GM19351 (cell line): ENCODE measurements around the gene DPEP2.
A peak's percentile ranks its signal among the peaks of the same experiment; 100 is the strongest.
"Not testable (repeated sequence)": the region's sequence is repeated elsewhere in the genome, so short reads cannot be mapped to it uniquely, and the experiment has no call there.

ENCODE experiments used
- ATAC-seq: cut with Tn5 transposase; IDR thresholded peaks from one replicate; pipeline ENCODE4 v1.9.1; 2021; ENCODE audit warnings: mild to moderate bottlenecking, moderate library complexity; ENCODE audit not compliant: unreplicated experiment

The DPEP2 gene

DNA sequence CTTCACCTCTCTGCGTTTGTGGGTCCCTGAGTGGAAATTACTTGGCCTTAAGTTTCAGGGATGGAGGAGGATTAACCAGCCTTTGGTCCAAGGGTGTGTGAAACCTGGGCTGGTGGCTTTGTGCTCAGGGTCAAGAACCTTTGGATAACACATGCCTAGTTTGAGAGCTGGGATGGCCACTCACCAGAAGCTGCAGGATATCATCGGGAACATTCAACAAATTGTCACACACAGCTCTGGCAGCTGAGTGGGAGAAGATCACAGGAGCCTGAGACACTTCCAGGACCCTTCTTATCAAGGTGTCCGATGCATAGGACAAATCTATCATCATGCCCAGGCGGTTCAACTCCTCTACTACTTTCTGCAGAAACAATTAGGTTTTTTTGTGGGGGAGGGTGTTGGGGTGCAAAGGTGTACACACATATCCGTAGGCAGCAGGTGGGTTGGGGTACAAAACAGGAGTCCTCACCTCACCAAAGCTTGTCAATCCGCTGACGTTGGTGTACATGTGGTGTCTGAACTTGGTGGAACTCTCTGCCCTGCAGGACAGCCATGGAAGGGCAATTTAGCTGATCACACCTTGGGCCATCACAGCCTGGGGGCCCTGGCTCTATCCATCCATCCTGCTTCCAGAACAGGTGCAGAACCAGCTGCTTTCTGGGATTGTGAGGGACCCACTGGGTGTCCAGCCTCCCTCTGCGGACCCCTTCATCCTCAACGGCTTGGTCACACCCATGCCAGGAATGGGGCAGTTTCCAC lies 21.6 kb downstream of the DPEP2 start:
- no peak for ATAC-seq

DNA sequence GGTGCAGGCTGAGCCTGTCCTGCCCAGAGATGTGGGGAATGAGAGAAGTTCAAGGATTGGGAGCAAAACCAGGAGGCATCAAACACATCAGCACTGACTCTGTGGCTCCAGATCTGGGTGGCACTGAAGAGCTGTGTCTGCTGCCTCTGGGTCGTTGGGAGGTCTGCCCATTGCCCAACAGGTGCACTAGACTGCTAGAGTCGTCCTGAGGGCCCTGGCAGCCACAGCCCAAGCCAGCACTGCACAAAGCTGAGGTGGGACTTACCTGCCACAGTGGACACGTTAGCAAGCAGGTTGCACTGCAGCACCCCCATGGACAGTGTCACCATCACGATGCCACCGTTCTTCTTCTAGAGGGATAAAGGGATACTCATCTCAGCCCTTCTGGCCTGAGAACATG lies 22.3 kb downstream of the DPEP2 start:
- no peak for ATAC-seq

DNA sequence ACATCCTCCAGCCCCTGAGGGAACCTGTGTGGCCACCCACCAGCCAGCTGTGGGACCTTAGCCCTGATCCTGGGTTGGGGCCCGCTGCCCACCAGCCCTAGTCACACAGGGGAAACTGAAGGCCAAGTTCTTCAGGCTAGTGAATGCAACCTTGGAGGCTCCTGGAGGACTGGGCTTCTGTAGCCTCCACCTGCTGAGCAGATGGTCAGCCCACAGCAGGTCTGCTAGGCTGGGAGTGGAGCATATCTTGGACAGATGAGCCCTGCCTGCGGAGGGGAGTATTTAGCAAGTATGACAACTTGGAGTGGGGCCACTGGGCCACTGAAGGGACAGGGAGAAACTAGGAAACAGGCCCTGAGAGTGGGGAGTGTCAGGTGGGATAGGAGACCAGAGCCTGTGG lies 23.1 kb downstream of the DPEP2 start:
- no peak for ATAC-seq

DNA sequence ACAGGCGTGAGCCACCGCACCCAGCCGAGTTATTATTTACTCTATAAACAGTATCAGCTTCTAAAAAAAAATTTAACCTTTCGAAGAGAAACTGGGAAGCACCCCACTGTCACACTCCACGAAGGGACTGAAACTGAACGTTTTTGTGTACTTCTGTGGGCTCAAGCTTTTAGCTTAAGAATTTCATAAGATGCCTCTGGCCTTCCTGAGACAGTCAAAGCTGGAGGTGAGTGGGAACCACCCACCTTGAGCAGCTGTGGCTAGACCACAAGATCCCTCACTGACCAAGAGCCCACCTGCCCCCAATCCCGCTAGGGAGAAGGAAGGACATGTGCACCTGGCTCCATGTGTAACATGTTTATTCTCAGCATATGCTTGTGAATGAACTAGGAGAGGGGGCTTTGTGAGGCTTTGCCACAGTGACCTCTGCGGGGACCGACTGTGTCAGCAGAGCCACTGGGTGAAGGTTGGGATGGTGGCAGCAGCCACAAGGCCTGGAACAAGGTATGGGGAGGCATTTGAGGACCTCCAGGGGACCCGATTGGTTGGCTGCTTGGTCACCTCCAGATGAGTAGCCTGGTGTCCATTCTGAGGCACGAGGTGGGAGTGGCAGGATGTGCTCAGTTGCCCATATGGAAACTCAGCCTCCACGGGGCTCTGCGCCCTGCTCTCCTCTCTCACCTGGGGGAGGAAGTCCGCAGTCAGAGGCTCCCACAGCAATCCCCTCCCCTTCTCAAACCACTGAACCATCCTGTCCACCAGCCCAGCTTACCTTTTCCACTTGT lies 23.8 kb downstream of the DPEP2 start:
- ATAC-seq, result no peak

DNA sequence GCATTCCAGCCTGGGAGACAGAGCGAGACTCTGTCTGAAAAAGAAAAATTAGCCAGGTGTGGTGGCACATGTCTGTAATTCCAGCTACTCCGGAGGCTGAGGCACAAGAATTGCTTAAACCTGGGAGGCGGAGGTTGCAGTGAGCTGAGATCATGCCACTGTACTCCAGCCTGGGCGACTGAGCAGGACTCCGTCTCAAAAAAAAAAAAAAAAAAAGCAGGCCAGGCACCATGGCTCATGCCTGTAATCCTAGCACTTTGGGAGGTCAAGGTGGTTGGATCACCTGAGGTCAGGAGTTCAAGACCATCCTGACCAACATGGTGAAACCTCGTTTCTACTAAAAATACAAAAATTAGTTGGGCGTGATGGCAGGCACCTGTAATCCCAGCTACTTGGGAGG lies 27.0 kb downstream of the DPEP2 start:
- not testable (repeated sequence) for ATAC-seq

DNA sequence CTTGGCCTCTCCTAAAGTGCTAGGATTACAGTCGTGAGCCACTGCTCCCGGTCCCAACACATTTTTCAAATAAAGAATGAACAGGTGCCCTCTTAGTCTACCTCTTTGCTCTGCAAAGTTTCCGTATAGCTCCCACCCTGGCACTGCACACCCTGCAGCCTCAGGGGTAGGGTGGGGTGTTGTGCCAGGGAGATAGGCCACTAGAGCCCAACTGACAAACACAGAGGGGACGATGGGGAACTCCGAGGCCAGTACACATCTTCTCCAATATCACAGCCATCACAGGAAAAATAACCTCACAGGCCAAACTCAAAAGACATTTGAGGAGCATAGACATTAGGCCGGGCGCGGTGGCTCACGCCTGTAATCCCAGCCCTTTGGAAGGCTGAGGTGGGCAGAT lies 28.2 kb downstream of the DPEP2 start:
- no peak for ATAC-seq

DNA sequence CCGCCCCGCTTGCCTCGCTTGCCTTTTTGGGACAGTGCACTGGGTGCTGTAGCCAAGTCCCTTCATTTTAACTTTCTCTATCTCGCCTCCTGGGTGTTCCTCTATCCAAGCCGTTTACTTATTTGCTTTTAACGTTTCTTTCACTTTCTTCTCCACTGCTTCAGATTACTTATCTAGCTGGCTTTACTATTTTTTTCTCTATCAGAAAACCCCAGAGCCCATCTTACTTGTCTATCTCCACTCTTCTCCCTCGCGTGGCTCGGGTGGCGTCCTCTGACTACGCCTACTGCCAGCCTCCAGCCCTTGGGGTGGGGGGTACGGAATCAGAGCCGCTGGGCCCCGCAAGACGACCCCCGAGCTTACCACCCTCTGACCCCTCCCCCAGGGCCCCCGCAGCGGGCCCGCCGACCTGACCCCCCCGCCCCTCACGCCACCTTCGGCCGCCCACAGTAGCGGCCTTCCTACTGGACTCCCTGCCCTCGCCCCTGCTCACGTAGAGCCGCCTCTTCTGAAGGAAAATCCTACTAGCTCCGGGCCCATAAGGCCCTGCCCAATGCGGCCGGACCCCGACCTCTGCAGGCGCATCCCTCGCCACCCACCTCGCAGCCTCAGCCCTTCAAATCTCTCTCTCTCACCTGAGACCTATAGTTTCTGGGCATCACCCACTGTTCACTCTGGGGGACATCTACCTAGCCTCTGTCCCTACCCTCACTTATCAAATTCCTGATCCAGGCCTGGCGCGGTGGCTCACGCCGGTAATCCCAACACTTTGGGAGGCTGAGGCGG lies 29.8 kb downstream of the DPEP2 start:
- ATAC-seq, result peak; percentile 18

DNA sequence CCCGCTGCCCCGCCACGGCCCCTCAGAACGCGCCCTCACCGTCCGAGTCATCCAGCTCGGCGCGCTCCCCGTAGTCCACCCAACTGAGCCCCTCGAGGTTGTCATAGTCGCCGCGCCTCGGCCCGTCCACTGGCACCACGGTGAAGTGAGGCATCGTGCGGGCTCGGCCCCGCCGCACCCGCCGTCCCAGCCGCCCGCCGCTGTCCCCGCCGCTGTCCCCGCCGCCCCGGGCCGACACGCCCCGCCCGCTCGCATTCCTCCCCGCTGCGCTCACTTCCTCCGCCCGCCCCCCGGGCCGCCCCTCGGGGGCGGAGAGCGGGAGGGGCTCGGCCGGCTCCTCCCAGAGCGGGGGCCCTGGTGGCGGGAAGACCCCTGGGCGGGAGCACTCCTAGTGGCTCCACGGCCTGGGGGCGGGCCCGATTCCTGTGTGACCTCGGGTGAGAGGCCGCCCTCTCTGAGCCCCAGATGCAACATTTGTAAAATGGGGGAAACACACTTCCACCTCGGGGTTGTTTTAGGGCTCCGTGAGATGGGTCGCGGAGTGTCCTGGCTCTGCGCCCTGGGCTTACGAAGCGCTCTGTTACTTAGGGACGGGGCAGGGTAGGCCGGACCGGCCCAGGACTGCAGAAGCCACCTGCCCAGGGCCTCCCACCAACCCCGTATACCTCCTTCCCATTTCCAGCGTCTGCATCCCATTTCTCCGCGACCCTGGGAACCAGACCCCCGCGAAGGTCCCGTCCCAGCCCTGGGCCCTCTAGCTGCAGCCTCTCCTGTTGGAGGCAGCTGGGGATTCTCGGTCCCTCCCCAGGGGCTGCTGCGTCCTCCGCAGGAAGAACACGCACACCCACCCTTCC lies 30.7 kb downstream of the DPEP2 start, which contains the start of gene SLC12A4:
SLC12A4 (minus strand) TSS at position 238 of the 854 bp plus-strand sequence; CDS start at position 154, 84 bp downstream.
- ATAC-seq, result peak; percentile 71

DNA sequence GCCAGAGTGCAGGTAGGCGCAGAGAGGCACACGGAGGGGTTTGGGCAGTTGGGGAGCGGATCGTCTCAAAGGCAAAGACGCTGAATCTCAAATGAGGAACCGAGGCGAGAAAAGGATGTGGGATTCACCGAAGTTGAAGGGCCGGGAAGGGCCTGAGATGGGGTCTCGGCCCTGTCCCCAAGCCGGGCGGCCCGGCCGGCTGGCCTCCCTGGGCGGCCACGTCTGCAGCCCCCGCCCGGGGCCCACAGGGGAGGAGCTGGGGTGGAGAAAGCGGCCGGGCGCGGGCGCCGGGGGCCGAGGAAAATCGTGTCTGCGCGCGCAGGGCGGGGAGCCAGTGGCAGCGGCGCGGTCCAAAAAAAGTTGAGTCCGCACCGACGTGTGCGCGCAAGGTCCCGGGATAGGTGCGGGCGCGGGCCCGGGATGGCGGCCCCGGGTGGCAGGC lies 31.3 kb downstream of the DPEP2 start:
- ATAC-seq, result peak; percentile 23

DNA sequence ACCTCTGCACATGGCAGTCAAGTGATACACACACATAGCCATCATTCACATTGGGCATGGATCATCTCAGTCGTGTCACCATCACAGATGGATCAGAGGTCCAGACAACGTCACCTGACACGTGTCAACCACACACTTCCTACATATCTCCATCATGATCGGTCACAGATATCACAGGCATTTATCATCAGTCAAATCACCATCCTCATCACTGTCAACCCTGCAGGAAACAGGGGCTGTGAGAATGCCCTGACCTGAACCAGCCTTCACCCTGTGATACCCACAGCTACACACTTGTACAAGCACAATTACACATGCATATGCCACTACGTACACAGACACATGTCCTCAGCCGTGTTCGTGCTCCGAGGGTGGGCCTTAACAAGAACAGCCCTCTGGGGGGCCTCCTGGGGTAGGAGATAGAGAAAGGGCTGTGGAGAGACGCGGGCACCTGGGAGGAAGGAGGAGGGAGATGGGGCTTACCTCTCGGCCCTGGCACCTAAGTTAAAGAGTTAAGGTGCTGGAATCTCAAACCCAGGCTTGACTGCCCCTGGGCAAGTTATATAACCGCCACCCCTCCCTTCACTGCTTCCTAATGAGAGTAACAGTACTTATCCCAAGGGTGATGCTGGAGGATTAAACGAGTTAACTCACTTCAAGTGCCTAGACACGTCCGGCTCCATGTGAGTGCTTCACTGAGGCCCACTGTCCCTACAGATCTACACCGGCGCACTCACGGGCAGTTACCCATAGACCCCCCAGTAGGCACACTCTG lies 31.9 kb downstream of the DPEP2 start:
- ATAC-seq, result no peak

DNA sequence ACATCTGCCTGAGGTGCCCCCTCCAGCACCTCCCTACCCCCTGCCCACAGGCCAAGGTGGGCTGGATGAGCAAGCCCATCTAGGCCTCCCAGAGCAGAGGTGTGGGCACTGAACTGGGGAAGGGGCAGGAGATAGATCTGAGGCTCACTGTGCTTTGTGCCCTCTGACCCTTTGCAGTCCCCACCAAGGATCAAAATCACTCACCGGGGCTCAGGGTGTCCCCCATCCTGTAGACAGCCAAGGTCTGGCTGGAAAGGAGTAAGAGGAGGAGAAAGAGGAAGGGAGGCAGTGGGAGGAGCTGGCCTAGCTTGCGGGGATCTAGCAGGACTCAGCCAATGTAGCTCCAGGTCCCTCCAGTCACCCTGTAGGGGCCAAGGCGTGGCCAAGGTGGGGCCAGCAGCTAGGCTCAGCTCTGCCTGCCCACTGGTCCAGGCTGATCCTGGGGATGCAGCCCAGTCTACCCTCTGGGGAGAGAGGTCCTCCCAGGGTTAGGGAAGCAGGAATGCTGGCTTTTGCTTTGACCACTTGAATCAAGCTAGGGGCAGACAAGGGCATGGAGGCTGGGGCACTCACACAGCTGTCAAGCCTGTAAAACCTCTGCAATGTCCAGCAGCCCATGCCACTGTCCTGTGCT lies 32.6 kb downstream of the DPEP2 start:
- ATAC-seq, result no peak

DNA sequence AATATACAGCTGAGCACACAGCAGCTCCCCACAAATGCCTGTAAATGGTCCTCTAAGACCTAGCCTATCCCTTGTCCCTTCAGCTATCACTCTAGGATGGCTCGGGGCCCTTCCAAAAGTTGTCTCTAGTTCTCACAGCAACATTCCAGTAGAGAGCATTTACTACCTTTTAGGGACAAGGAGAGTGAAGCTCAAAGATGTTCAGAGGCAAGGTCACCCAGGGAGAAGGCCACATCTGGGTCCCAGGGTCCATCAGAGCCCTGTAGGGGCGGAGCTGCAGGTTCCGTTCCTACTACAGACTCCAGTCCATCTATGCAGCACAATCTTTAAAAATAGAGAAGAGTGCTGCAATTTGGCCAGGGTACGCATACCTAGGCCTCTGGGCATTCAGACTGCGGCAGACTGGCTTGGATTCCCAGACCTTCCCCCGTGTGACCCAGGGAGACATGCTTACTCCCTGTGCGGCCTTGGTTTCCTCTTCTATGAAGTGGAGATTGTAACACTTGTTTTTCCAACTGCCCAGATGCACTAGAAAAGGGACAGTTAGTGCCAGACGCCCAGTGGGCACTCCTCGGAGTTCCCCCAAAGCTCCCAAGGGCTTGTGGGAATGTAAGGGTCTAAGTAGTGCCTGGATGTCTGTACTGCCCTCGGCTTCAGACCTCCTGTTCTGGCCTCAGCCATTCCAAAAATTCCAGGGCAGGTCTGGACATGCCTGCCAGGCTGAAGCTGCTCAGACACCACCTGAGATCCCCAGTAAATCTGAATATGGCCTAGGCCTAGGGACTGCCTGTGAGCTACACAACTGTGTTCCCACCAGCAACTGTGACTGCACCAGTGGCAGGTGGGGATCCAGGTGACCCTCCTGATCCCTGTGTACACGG lies 33.4 kb downstream of the DPEP2 start:
- ATAC-seq, result no peak

DNA sequence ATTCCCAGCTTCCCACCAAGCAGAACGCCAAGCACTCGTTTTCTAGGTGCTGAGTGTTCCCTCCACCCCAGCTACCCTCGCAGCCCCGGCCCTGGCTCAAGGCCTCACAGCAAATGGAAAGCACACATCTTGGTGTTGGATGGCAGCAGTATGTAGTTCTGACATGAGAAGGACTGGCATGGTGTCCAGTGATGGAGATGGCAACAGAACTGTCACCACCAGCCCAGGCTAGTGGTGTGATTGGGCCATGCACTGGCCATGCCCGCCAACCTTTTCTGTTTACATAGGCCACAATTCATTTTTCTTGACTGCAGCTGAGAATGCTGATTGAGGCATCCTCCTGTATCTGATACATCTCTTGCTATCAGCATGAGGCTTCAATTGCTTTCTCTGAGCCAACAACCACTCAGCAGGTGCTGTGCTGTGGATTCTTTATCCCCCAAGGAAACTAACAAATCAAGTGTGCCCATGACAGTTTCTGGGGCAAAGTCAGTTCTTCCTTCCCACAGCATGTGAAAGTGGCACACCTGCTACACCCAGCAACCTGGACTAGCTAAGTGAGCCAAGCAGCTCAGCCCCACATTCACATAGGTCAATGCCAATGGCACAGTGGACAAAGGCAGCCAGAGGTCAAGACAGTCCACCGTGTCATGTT lies 34.7 kb downstream of the DPEP2 start:
- ATAC-seq, result no peak

DNA sequence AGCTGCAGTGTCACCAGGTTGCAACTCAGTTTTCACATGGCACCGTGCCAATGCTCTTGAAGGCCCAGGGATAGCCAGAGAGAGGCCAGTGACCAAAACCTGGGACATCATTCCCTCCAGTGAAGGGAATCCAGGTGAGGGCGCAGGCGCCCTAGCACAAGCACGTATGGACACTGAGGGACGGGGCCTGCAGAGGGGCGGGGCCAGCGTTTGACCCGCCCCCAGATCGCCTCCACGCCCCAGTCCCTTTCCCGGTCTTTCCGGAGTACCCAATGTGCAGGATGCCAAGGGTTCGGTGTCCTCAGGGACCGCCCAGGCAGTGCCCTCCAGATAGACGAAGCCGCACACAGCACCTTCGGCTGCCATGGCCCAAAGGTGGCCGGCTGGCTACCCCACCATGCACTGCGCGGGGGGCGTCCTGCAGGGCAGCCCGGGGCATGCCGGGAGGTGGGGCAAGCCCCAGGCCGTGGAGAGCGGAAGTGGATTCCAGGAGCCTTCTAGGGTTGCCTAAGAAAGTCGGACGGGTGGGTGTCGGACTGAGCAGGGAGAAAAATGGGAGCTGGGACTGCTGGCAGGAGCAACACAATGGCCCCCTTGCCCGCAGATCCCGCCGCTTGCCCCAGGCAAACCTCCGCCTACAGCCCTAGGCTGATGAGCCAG lies 35.5 kb downstream of the DPEP2 start:
- no peak for ATAC-seq

DNA sequence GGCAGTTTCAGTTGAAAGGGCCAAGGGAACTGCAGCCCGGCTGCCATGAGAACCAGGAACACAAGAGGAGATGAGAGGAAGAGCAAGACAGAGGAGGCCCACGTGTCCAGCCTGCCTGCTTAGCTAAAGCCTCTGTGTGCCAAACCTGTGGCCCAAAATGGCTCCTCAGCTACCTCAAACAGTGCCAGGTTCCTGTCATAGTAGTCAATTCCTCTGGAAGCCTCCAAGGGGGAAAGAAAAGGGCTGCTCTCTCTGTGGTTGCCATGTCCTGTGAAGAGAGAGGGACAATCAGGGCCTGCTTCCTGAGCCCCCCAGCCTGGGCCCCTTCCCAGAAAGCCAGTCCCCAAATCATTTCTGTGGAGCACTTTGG lies 36.0 kb downstream of the DPEP2 start:
- ATAC-seq, result no peak

DNA sequence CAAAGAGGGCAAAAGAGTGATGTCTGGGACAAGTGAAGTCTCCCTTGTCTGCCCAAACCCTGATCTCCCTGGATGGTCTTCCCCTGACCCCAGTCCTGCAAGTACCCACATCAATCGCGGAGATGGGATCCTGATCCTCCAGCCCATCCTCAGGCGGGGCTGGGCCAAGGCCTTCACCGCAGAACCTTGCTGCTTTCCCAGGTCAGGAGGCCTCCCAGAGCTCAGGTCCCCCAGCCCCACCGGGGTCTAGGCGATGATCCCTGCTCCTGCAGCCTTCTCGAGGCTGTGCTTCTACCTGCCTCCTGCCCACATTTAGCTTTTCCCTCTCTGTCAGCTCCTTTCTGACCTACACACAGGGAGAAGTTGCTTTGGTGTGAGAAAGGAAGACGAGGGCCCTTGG lies 37.1 kb downstream of the DPEP2 start:
- no peak for ATAC-seq

DNA sequence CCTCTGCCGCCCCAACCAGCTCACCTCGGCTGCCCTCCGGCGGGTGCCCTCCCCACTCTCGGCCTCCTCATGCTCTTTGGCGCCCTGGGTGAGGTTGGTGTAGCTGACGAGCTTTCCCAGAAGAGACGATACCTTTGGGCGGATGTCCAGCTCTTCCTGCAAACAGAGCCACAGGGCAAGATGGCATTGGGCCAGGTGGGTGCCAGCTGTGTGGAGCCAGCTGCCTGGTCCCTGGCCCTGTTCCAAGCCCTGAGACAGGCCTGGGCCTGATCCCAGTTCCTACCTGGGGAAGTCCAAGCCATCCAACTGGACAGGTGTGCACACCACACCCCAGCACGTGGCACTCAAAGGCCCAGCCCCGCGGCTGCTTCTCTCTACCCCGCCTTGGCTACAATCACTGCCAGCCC lies 37.7 kb downstream of the DPEP2 start:
- no peak for ATAC-seq
